ENCODE data around the gene MRPL34. TPM values are rescaled to one million over a fixed set of nuclear protein-coding genes. Genes with fewer than 3 reads are reported as not detected.

Gene MRPL34
- total and polyA plus RNA-seq, 9 of the 15 experiments (the other 6 are each of a cell fraction or from before 2014, with no cell fraction given): 11.5 to 256 (median 72.5) TPM

GRCh38 chr19:17260842-17261325 is 44.8 kb upstream of the MRPL34 start (continued):
- no peak for TF ChIP-seq KAT7 (CRISPR knock-in tag; IDR thresholded peaks at IDR 0.05; ENCODE audit: borderline replicate concordance)
- no peak for TF ChIP-seq FOXA3 (CRISPR knock-in tag; conservative IDR thresholded peaks at IDR 0.05 in 1 of 2, IDR thresholded peaks at IDR 0.05 in 1 of 2)
- TF ChIP-seq ELF4 (CRISPR knock-in tag; IDR thresholded peaks at IDR 0.05): no peak
- no peak for TF ChIP-seq ZNF518B (CRISPR knock-in tag; IDR thresholded peaks at IDR 0.05)
- no peak; a peak in 1 of 4 replicates for TF ChIP-seq SRF (CRISPR knock-in tag; IDR thresholded peaks at IDR 0.05)
- TF ChIP-seq TEAD2 (tag; IDR thresholded peaks at IDR 0.05): no peak
- no peak; a peak in 1 of 4 replicates for TF ChIP-seq MLLT1 (IDR thresholded peaks at IDR 0.05)
- TF ChIP-seq ZNF232 (CRISPR knock-in tag; IDR thresholded peaks at IDR 0.05): no peak
- no peak for TF ChIP-seq FIP1L1 (IDR thresholded peaks at IDR 0.05; ENCODE audit: low read depth, low read length, poor library complexity, severe bottlenecking)
- no peak for TF ChIP-seq ZNF766 (CRISPR knock-in tag; conservative IDR thresholded peaks at IDR 0.05)
- TF ChIP-seq ZNF197 (CRISPR knock-in tag; IDR thresholded peaks at IDR 0.05; ENCODE audit: low read depth): no peak
- no peak for TF ChIP-seq NFE2 (IDR thresholded peaks at IDR 0.05; ENCODE audit: low read depth)
- no peak for TF ChIP-seq LEF1 (IDR thresholded peaks at IDR 0.05)
- TF ChIP-seq, protein P1, sequence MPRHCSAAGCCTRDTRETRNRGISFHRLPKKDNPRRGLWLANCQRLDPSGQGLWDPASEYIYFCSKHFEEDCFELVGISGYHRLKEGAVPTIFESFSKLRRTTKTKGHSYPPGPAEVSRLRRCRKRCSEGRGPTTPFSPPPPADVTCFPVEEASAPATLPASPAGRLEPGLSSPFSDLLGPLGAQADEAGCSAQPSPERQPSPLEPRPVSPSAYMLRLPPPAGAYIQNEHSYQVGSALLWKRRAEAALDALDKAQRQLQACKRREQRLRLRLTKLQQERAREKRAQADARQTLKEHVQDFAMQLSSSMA (CRISPR knock-in tag; IDR thresholded peaks at IDR 0.05): no peak
- TF ChIP-seq ZNF764 (CRISPR knock-in tag; IDR thresholded peaks at IDR 0.05; ENCODE audit: low read depth): no peak
- TF ChIP-seq MTF1 (CRISPR knock-in tag; IDR thresholded peaks at IDR 0.05; ENCODE audit: borderline replicate concordance): no peak
- no peak for TF ChIP-seq COPS2 (conservative IDR thresholded peaks at IDR 0.05)
- TF ChIP-seq ARID1B (IDR thresholded peaks at IDR 0.05): no peak
- TF ChIP-seq PPARD (CRISPR knock-in tag; IDR thresholded peaks at IDR 0.05): no peak
- no peak for TF ChIP-seq TCFL5 (CRISPR knock-in tag; conservative IDR thresholded peaks at IDR 0.05)
- no peak for TF ChIP-seq THRA (IDR thresholded peaks at IDR 0.05)

All from K562 (cell line).